Neural cell (in vitro differentiated cells): Measurements from ENCODE around the gene CAPN12. TPM values are rescaled to one million over a fixed set of nuclear protein-coding genes. Genes with fewer than 3 reads are reported as not detected.
"Not testable (repeated sequence)": the region's sequence is repeated elsewhere in the genome, so short reads cannot be mapped to it uniquely, and the experiment has no call there.

Experiments used
- H2AFZ ChIP-seq: fragments of 200-600, 300-800 bp; sonication (generic), shearing (Covaris generic); 2 replicates; pipeline ENCODE4 v1.6.0; 2014; ENCODE audit warnings: low read depth, mild to moderate bottlenecking, antibody characterized with exemption, low read length, moderate library complexity
- H3F3A ChIP-seq: fragments of 200-600 bp; shearing (Covaris generic); 2 replicates; pipeline ENCODE4 v1.6.1; 2016; ENCODE audit warnings: mild to moderate bottlenecking, moderate library complexity, mixed read lengths, antibody characterized with exemption, low read length; ENCODE audit not compliant: insufficient read depth, poor library complexity, severe bottlenecking
- H3K27ac ChIP-seq: fragments of 200-600, 300-800 bp; sonication (generic), shearing (Covaris generic); 2 replicates; pipeline ENCODE4 v1.5.1; 2014; ENCODE audit warnings: mild to moderate bottlenecking, low read length, moderate library complexity
- H3K27me3 ChIP-seq: fragments of 300-800, 200-600 bp; sonication (generic), shearing (Covaris generic); 2 replicates; pipeline ENCODE4 v1.6.0; 2014; ENCODE audit warnings: mild to moderate bottlenecking, low read depth, low read length, moderate library complexity; ENCODE audit not compliant: insufficient read depth
- H3K36me3 ChIP-seq: fragments of 300-800, 200-600 bp; sonication (generic), shearing (Covaris generic); 2 replicates; pipeline ENCODE4 v1.5.1; 2014; ENCODE audit warnings: mild to moderate bottlenecking, antibody characterized with exemption, low read length, moderate library complexity; ENCODE audit not compliant: insufficient read depth
- H3K4me2 ChIP-seq: fragments of 300-800, 200-600 bp; sonication (generic), shearing (Covaris generic); 2 replicates; pipeline ENCODE4 v1.6.0; 2014; ENCODE audit warnings: mild to moderate bottlenecking, low read length
- H3K4me3 ChIP-seq: fragments of 300-800, 200-600 bp; sonication (generic), shearing (Covaris generic); 2 replicates; pipeline ENCODE4 v1.5.1; 2014; ENCODE audit warnings: mild to moderate bottlenecking, low read length, moderate library complexity
- H3K79me2 ChIP-seq: fragments of 200-600 bp; shearing (Covaris generic); replicated peaks from 2 replicates; pipeline ENCODE4 v1.6.0; 2014; ENCODE audit warnings: mild to moderate bottlenecking, low read length, moderate library complexity; ENCODE audit not compliant: insufficient read depth
- H3K9ac ChIP-seq: fragments of 300-800, 200-600 bp; sonication (generic), shearing (Covaris generic); 2 replicates; pipeline ENCODE4 v1.6.1; 2016; ENCODE audit warnings: mild to moderate bottlenecking, low read length, mixed read lengths
- H3K9me2 ChIP-seq: fragments of 200-600 bp; shearing (Covaris generic); 2 replicates; pipeline ENCODE4 v1.6.1; 2016; ENCODE audit warnings: mild to moderate bottlenecking, low read length, mixed read lengths; ENCODE audit not compliant: insufficient read depth
- H3K9me3 ChIP-seq: fragments of 200-600, 300-800 bp; sonication (generic), shearing (Covaris generic); 2 replicates; pipeline ENCODE4 v1.6.1; 2016; ENCODE audit warnings: mild to moderate bottlenecking, mixed run types, low read length, moderate library complexity, mixed read lengths
- H4K20me1 ChIP-seq: fragments of 200-600 bp; shearing (Covaris generic); 2 replicates; pipeline ENCODE4 v1.6.1; 2016; ENCODE audit warnings: mild to moderate bottlenecking, mixed run types; ENCODE audit not compliant: insufficient read depth
- EZH2 ChIP-seq: fragments of 200-600, 300-800 bp; shearing (Covaris generic), sonication (generic); IDR thresholded peaks from 2 replicates; pipeline ENCODE4 v1.6.1; 2014; ENCODE audit warnings: antibody characterized with exemption, low read length, borderline replicate concordance, mild to moderate bottlenecking; ENCODE audit not compliant: insufficient read depth, poor library complexity, severe bottlenecking
- MXI1 ChIP-seq: fragments of 450-650 bp; conservative IDR thresholded peaks from 2 replicates; pipeline ENCODE4 v1.6.1; 2014; ENCODE audit warnings: antibody characterized with exemption, mild to moderate bottlenecking; ENCODE audit not compliant: poor library complexity, severe bottlenecking
- REST ChIP-seq: IDR thresholded peaks from 2 replicates; pipeline ENCODE4 v1.6.1; 2012; ENCODE audit warnings: borderline replicate concordance
- polyA plus RNA-seq: library from polyadenylated mRNA; depleted of rRNA; stranded (reverse); fragments of >200 nt; gene quantifications from 2 replicates; pipeline ENCODE4 v1.2.3, GENCODE V29; 2014

The CAPN12 gene
- polyA plus RNA-seq, 1 donor from 2014 or later: not detected

GRCh38 chr19:38791451-38792064, 47.3 kb upstream of the CAPN12 start:
- not testable (repeated sequence) for H3K9me3 ChIP-seq, H3K9ac ChIP-seq, H3F3A ChIP-seq, H3K9me2 ChIP-seq, H2AFZ ChIP-seq, H3K79me2 ChIP-seq, H3K36me3 ChIP-seq, H3K4me3 ChIP-seq, H3K4me2 ChIP-seq, H4K20me1 ChIP-seq, H3K27ac ChIP-seq
- H3K27me3 ChIP-seq: peaks cover 17% of the 10 kb centered on the region

GRCh38 chr19:38790507-38791403, 46.5 kb upstream of the CAPN12 start:
- H3K4me3 ChIP-seq, H3K9me2 ChIP-seq, H4K20me1 ChIP-seq, H3K79me2 ChIP-seq, H3K9ac ChIP-seq, H3K27ac ChIP-seq, H3K36me3 ChIP-seq, H3K9me3 ChIP-seq, H3F3A ChIP-seq, H2AFZ ChIP-seq, H3K4me2 ChIP-seq: not testable (repeated sequence)
- H3K27me3 ChIP-seq: peaks cover 17% of the 10 kb centered on the region

GRCh38 chr19:38788478-38789243, 44.4 kb upstream of the CAPN12 start, which contains the start of gene LGALS7B:
Gene LGALS7B, plus strand, starts transcription at chr19:38789200. Its CDS starts 27 bp downstream, at chr19:38789227.
- Histone ChIP-seq H3K79me2 (no peaks in the 10 kb centered on the region), H3K36me3 (no peaks in the 10 kb centered on the region), H4K20me1 (no peaks in the 10 kb centered on the region), H3K27me3 (peaks cover 14% of the 10 kb centered on the region), H3F3A (no peaks in the 10 kb centered on the region), H3K4me3 (no peak within 1 kb of the TSS), H3K4me2 (no peak within 1 kb of the TSS), H3K9ac (no peak within 1 kb of the TSS), H3K27ac (no peak within 1 kb of the TSS), H3K9me2 (no peaks in the 10 kb centered on the region), H2AFZ (no peak within 1 kb of the TSS), H3K9me3 (no peaks in the 10 kb centered on the region)
- TF ChIP-seq REST: no peak
- TF ChIP-seq MXI1: no peak
- TF ChIP-seq EZH2: no peak
